HG03520 (cell line): Measurements from ENCODE around the gene UMAD1.
"Not testable (repeated sequence)": the region's sequence is repeated elsewhere in the genome, so short reads cannot be mapped to it uniquely, and the experiment has no call there.

Source experiments
- ATAC-seq: cut with Tn5 transposase; IDR thresholded peaks from one replicate; pipeline ENCODE4 v1.9.1; 2021; ENCODE audit warnings: mild to moderate bottlenecking, moderate library complexity; ENCODE audit not compliant: unreplicated experiment

The UMAD1 gene

DNA sequence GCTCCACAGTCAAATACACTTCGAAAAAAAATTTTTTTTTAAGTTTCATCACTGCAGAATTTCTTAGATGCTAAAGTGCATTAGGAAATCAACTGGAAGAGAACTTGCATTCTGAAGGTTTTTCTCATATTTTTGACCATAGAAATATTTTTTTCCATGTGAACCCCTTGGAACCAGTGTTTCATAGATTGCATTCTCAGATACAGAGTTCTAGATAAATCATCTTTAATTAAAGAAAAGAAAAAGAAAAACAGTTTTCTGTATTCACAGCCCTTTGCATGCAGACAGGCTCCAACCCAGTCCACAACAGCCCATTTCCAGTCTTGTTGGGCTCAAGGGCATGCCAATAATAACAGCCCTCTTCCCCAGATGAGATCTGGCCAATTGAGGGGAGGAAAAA is 153.4 kb downstream of the UMAD1 start:
- no peak for ATAC-seq

DNA sequence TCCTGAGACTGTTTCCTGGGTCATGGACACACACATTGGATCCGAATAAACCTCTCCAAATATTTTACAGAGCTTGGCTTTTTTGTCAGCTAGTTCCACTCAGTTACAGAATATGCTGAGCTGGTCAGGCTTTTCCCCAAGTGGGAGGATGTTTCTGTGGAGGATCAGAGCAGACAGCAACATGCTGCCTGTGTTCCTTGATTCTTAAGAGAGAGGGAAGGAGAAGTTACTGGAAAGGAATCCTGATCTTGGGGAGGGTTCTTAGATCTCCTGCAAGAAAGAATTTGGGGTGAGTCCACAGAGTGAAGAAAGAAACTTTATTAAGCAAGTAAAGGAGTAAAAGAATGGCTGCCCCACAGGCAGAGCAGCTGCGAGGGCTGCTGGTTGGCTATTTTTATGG is 154.7 kb downstream of the UMAD1 start:
- ATAC-seq = no peak

DNA sequence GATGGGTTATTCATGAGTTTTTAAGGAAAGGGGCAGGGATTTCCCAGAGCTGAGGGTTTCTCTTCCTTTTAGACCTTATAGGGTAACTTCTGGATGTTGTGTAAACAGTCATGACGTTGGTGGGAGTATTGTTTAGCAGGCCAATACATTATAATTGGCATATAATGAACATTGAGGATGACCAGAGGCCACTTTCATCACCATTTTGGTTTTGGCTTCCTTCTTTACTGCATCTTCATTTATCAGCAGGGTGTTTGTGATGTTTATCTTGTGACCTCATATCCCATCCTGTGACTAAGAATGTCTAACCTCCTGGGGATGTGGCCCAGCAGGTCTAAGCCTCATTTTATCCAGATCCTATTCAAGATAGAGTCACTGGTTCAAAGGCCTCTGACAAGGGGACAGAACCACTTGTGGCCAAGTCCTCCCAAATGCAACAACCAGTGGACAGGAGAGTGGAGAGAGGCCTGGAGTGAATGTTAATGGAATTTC is 155.1 kb downstream of the UMAD1 start:
- ATAC-seq = no peak

DNA sequence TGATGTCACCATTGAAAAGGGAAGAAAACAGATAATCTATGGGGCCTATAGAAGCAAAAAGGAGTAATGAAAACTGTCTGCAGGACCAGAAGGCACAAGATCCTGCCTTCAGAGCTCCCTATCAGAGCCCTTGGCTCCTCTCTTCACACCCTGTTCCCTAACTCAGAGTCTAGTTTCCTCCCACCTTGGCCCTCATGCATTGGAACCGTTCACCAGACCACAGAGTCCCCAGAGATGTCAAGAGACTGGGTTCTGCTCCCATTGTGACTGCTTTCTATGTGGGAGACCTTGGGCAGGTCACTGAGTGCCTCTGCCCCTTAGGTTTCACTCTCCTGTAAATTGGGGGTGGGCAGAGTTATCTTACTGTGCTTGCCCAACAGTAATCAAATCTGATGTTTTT is 158.0 kb downstream of the UMAD1 start:
- ATAC-seq = no peak

DNA sequence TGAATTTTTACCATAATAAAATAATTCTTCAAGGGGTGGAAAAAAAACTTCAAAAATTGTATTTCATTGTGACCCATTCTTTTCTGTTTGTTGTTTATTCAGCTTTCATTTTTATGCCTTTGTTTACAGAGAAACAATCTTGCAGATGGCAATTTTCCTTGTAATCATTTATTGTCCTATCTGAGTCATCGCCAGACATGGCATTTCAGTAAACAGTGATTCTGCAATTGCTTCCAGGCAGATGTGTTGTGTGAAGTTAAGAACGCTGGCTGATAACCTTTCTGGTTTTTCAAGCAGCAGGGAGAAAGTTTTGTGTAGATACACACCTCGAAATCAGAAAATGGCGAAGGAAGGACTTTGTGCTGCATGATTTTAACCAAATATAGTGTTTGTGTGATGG is 158.6 kb downstream of the UMAD1 start:
- ATAC-seq = no peak

DNA sequence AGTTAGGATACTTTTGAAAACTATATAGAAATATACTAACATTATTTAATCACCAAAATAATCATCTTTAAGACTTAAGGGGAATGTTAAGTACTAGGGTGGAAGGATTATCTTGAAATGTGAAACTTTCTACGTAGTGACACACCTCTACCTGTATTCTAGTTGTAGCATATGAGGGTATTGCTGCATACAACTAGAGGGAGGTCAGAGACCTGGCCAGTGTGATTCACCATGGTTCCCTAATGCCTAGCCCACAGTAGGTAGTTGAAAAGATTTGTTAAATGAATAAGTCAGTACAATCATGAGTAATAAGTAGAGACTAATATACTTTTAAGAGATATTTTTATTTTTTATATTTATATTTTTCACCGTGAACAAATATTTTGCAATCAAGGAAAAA is 162.0 kb downstream of the UMAD1 start:
- no peak for ATAC-seq

DNA sequence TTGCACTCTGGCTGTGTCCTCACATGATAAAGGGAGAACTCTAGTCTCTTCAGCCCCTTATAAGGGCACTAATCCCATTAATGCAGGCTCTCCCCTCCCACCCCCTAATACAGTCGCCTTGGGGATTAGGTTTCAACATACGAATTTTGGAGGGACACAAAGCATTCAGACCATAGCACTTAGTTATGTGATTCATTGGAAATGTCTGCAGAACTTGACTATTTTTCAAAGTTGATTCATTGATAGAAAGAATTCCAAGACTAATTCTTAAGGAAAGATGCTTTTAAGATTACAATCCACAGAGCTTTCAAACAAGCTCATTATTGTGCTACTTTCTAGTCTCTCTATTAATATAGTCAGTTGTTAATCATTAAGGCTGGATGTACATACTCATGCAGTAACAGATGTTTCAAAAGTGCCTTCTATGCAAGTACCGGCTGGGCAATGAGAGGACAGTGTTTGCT is 163.2 kb downstream of the UMAD1 start:
- ATAC-seq = no peak

DNA sequence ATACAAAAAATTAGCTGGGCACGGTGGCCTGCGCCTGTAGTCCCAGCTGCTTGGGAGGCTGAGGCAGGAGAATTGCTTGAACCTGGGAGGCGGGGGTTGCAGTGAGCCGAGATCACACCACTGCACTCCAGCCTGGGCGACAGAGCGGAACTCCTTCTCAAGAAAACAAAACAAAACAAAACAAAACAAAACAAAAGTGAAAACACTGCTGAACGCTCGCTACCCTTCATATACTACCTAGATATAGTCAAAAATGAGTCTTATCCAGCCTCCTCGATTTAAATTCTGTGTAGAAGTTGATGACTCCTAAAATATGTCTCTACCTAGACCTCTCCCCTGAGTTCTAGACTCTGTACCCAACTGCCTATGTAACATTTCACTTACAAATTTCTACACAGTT is 164.3 kb downstream of the UMAD1 start:
- not testable (repeated sequence) for ATAC-seq

DNA sequence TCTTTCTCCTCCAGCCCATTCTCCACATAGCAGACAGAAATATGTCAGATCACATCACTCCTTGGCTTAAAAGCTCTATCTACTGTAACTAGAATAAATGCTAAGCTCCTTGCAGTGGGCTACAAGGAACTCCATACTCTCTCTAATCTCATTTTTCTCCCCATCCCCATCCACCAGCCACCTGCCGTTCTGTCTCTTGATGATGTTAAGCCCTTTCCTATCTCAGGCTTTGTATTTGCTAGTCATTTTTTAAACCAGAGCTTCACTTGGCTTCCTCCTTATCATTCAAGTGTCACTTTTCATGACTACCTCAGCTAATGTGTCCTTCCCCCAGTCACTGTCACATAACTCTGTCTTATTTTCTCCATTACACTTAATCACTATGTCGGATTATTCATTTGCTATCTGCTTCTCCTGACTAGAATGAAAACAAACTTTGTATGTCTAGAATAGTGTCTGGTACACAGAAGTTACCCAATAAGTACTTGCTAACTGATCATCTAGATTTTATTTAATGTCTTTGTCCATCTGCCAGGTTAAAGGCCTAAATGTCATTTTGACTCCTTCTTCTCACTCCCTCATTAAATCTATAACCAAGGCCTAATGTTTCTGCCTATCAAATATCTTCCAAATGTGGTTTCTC is 165.1 kb downstream of the UMAD1 start:
- ATAC-seq = no peak

DNA sequence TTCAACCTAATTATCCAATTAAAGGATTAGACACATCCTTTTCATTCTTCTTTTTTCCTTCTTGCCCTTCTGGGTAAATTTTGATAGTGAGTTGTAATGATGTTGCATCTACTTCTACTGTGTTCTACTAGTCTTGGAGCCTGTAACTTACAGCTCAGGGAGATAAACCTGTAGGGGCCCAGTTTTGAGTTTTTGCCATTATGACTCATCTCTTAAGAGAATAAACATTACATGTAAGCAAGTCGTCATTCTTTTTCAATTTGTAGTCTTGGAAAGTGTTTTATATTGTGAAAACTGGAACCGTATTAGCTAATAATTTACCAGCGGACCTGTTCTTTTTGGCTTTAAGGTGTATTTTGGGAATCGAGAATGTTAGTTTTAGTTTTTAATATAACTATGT is 167.6 kb downstream of the UMAD1 start:
- ATAC-seq = no peak

DNA sequence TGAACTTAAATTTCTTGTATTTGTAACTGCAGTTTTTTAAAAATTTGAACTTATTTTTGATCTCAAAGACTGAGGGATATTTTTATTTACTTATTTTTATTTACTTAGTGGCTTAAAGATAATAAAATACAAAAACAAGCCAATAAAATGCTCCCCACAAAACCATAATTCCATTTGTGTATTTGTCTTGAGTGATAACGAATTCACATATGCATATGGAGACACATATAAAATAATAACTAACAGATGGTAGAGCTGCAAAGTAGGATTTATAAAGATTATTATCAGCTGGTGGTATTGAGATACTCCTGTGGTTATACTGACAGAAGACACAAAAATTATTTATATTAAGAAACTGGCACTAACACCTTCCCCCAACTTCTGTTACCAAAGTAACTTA is 168.1 kb downstream of the UMAD1 start:
- no peak for ATAC-seq

DNA sequence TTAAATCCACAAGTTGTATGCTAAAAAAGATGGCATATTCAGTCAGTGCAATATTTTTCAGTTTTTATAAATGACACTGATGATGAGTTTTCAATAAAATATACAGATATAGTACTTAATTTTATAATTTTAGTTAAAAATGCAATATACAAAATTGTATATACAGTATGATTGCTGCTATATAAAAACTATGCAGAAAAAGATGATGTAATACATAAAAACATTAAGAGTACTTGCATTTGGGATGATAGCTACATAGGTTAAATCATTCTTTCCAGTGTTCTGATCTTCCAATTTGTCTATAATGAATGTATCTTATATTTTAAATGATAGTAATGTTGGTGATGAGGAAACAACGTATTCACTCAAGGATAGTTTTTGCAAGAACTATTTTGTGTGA is 169.8 kb downstream of the UMAD1 start:
- no peak for ATAC-seq

DNA sequence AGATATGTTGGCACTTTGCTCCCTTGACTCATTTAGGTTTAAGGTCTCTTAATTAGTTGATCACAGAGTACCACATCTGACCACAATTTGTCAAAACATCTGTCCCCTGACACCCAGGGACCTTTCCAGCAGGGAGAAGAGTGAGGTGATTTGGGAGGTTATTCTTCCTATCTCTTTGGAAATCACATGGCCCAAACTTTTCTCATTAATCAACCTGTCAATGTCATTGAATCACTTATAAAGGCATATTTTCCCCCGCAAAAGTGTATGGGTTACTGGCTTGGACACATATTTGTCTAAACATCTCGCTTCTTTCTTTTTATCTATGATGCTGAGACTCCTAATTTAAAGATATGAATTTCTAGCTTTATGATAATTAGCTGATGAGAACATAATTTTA is 170.3 kb downstream of the UMAD1 start:
- no peak for ATAC-seq

DNA sequence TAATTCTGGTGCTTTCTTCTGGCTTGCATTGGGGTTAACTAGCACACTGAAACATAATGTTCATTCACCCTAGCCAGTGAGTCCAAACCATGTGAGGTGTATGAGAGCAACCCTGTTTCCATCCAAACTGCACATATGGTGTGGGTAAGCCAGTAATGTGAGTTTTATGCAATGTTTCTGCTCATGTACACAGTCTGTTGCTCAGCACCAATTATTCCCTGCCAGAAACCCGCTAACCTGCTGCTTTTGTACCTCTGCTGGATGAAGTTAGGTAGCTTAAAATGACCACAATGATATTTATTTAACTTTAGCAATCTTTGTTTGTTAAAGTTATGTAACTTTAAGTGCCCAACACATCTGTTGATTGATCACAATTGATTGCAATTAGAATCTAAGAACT is 171.6 kb downstream of the UMAD1 start:
- no peak for ATAC-seq

DNA sequence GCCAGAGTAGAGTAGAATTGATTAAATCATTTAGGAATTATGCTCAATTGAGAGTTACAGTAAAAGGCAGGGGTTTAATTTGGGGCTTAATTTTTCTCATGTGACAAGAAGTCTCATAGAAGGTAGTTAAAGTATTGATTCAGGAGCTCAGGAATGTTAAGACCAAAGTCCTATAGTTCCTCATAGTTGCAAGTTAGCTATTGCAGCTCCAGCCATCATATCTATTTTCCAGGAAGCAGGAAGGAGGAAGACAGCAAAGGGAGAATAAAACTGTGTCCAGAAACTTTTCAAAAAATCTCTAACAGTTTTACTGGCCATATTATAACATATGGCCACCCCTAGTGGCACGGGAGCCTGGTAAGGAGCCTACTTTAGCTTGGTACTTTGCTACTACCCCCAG is 174.8 kb downstream of the UMAD1 start:
- ATAC-seq = no peak

DNA sequence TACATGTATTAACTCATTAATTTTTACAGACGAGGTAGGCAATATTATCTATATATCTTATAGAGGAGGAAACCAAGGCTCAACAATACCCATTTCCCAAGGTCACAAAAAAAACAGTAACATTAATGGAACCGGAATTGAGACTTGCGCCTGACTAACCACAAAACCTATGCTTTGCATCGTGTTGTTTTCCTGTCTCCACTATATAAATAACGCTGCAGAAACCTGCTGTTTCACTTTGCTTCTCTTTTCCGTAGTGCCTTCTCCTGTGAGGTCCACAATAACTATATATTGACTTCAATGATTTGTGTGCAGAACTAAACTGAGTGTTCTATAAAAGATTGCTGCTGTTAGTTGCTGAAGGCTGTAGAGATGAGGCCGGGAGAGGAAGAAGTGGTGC is 175.5 kb downstream of the UMAD1 start:
- ATAC-seq = peak; percentile 54

DNA sequence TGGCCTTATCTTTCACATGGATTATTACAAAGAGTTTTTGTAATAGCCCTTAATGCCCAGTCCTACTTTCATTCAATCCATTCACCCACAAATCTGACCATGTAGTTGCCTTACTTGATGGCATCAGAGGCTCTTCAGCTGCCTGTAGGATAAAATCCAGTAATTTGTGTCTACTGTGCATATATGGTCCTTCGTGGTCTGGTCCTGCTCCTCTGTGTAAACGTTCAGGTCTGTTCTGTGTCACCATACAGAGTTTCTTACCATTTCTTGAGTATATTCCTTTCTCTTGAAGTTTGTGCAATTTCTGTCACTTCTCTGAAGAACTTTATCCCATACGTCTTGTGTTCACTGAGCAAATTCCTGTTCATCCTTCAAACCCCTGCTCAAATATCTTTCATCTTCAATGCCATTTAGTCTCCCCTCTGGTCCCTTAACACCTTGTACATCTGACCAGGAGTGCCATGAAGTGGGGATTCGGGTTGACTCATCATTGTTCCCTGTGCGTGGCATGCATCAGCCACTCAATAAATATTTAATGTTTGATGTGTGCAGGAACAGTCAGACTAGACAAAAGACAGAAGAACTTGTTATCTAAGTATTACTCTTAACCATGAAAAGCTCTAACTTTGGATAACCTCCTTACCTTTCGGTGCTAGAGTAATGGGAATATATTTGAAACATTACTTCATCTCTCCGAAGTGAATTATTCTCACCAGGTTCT is 176.4 kb downstream of the UMAD1 start:
- ATAC-seq = no peak

DNA sequence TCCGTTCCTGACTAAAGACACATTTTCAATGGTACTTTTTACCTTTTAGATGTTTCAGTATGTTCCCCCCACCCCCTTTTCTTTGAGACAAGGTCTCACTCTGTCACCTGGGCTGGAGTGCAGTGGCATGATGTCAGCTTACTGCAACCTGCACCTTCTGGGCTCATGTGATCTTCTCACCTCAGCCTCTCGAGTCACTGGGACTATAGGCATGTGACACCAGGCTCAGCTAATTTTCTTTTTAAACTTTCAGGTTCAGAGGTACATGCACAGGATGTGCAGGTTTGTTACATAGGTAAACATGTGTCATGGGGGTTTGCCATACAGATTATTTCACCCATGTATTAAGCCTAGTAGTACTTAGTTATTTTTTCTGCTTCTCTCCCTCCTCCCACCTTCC is 177.2 kb downstream of the UMAD1 start:
- no peak for ATAC-seq

DNA sequence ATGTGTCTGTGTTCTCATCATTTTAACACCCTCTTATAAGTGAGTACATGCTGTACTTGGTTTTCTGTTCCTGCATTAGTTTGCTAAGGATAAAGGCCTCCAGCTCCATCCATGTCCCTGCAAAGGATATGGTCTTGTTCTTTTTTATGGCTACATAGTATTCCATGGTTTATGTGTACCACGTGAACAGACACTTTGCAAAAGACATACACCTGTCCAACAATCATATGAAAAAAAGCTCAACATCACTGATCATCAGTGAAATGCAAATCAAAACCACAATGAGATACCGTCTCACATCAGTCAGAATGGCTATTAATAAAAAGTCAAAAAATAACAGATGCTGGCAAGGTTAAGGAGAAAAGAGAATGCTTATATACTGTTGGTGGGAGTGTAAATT is 177.6 kb downstream of the UMAD1 start:
- not testable (repeated sequence) for ATAC-seq

DNA sequence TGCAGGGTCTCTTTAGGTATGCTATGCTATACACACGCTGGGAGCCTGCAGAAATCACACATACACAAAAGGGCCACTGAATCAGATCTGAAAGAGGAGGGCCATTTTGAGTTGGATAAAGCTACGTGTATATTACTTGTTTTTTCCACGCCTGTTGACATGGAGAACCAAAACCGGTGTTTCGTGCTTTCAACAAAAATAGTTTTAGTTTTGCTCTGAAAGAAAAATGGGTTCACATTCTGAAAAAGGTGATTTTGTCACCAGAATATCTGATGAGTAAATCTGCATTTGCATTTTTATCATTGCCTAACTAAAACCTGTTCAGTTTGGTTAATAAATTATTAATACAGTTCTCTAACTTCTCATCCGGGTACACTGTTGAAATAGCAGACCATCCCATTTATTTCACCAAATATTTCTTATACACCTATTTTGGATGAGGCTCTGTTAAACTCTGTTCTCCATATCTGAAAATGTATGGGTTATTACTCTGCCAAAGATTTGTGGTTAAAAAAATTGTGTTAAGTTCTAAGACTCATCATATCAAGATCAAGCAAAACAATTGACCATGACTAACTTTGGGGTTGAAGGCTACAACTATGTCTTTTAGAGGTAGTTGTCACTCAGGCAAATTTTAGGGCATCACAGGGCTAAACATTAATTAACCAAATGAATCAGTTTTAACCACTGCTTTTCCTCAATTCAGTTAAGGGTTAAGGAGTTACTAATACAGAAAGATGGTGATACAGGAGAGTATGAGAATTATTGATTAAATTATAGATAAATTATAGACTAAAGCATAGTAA is 179.1 kb downstream of the UMAD1 start:
- no peak for ATAC-seq

DNA sequence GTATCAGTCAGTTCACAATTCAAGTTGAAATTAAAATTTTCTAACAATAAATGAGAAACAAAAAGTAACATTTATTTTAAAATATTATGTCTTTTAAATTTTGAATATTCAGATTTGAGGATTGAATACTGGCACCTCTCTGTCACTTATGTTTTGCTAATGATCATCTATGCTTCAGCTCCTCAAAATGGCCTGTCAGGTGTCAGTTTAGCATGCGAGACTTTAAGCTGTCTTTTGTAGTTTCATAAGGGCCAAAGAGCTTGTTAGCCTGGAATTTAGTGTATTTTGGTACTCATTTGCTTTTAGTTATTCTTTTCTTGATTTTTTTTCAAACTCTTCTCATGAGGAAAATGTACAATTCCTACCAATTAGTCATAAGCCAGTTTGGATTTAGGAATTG is 179.9 kb downstream of the UMAD1 start:
- no peak for ATAC-seq

DNA sequence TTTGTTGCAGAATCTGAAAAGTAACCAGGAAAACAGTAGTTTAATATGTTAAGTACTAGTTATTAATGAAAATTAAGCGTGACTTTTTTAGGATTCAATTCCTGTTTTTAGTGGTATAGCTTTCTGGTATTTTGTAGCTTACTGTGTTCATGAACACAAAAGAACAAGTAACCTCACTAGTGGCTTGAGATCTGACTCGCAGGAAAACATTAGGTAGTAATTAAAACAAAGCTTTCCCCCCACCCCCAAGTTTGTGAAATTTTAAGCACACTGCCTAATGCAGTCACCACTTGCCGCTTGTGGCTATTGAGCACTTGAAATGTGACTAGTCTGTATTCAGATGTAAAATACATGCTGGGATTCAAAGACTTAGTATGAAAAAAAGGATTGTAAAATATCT is 180.4 kb downstream of the UMAD1 start:
- no peak for ATAC-seq
